ENCODE measurements around the gene C1S.

Gene C1S

GRCh38 chr12:7106082-7106481 is 45.6 kb downstream of the C1S start:
- TF ChIP-seq ZBTB7A (IDR thresholded peaks at IDR 0.05; ENCODE audit: low read depth) = no peak
- no peak for TF ChIP-seq CREB1 (IDR thresholded peaks at IDR 0.05; ENCODE audit: low read depth)
- TF ChIP-seq NFIC (IDR thresholded peaks at IDR 0.05) = no peak
- no peak for TF ChIP-seq TEAD4 (IDR thresholded peaks at IDR 0.05)
- no peak for TF ChIP-seq RAD21 (IDR thresholded peaks at IDR 0.05; ENCODE audit: low read depth)
- no peak for TF ChIP-seq CEBPB (IDR thresholded peaks at IDR 0.05)
- no peak for TF ChIP-seq MAX (IDR thresholded peaks at IDR 0.05)
- TF ChIP-seq EGR1 (IDR thresholded peaks at IDR 0.05) = no peak

- no peak for TF ChIP-seq YY1 (IDR thresholded peaks at IDR 0.05; ENCODE audit: low read depth)
- no peak for TF ChIP-seq TAF1 (IDR thresholded peaks at IDR 0.05; ENCODE audit: low read depth)
- no peak for TF ChIP-seq FOXM1 (IDR thresholded peaks at IDR 0.05; ENCODE audit: borderline replicate concordance, low read depth)
- TF ChIP-seq CREB1 (IDR thresholded peaks at IDR 0.05; ENCODE audit: low read depth) = no peak
- no peak for TF ChIP-seq ZBTB7A (IDR thresholded peaks at IDR 0.05; ENCODE audit: low read depth)
- TF ChIP-seq EP300 (IDR thresholded peaks at IDR 0.05; ENCODE audit: borderline replicate concordance) = no peak
- no peak for TF ChIP-seq CEBPB (IDR thresholded peaks at IDR 0.05)
- no peak for TF ChIP-seq EGR1 (IDR thresholded peaks at IDR 0.05)
- no peak for TF ChIP-seq RAD21 (IDR thresholded peaks at IDR 0.05; ENCODE audit: low read depth)
- no peak for TF ChIP-seq USF1 (IDR thresholded peaks at IDR 0.05)
Measured at GRCh38 chr12:7107636-7108002, 47.1 kb downstream of the C1S start.

GRCh38 chr12:7108003-7108795 is 47.7 kb downstream of the C1S start:
- TF ChIP-seq YY1 (IDR thresholded peaks at IDR 0.05; ENCODE audit: low read depth) (no peak), REST (IDR thresholded peaks at IDR 0.05; ENCODE audit: low read depth) (no peak), EP300 (IDR thresholded peaks at IDR 0.05; ENCODE audit: borderline replicate concordance) (no peak), RAD21 (IDR thresholded peaks at IDR 0.05; ENCODE audit: low read depth) (no peak), FOXM1 (IDR thresholded peaks at IDR 0.05; ENCODE audit: borderline replicate concordance, low read depth) (no peak), CREB1 (IDR thresholded peaks at IDR 0.05; ENCODE audit: low read depth) (no peak), TCF12 (IDR thresholded peaks at IDR 0.05; ENCODE audit: low read depth) (no peak)

GRCh38 chr12:7108796-7109571 is 48.5 kb downstream of the C1S start, which contains the start of gene C1RL:
Gene C1RL, minus strand, starts transcription at chr12:7109214. Its CDS starts 34 bp downstream, at chr12:7109180.
- TF ChIP-seq CEBPB (IDR thresholded peaks at IDR 0.05) (peak; percentile 95), TAF1 (IDR thresholded peaks at IDR 0.05; ENCODE audit: low read depth) (no peak), TCF12 (IDR thresholded peaks at IDR 0.05; ENCODE audit: low read depth) (no peak), ZBTB7A (IDR thresholded peaks at IDR 0.05; ENCODE audit: low read depth) (no peak), TEAD4 (IDR thresholded peaks at IDR 0.05) (no peak), RAD21 (IDR thresholded peaks at IDR 0.05; ENCODE audit: low read depth) (peak; percentile 81)

- TF ChIP-seq EGR1 (IDR thresholded peaks at IDR 0.05) (no peak), YY1 (IDR thresholded peaks at IDR 0.05; ENCODE audit: low read depth) (no peak), TEAD4 (IDR thresholded peaks at IDR 0.05) (no peak), TCF12 (IDR thresholded peaks at IDR 0.05; ENCODE audit: low read depth) (no peak; the same call in 1 of the 2 replicates), CEBPB (IDR thresholded peaks at IDR 0.05) (no peak), CREB1 (IDR thresholded peaks at IDR 0.05; ENCODE audit: low read depth) (no peak), MAX (IDR thresholded peaks at IDR 0.05) (no peak), USF1 (IDR thresholded peaks at IDR 0.05) (no peak), REST (IDR thresholded peaks at IDR 0.05; ENCODE audit: low read depth) (no peak), RAD21 (IDR thresholded peaks at IDR 0.05; ENCODE audit: low read depth) (no peak), NFIC (IDR thresholded peaks at IDR 0.05) (no peak), FOXM1 (IDR thresholded peaks at IDR 0.05; ENCODE audit: borderline replicate concordance, low read depth) (no peak), TAF1 (IDR thresholded peaks at IDR 0.05; ENCODE audit: low read depth) (no peak), EP300 (IDR thresholded peaks at IDR 0.05; ENCODE audit: borderline replicate concordance) (no peak), ZBTB7A (IDR thresholded peaks at IDR 0.05; ENCODE audit: low read depth) (no peak)
Measured at GRCh38 chr12:7109572-7109920, 49.0 kb downstream of the C1S start.
